Measurements from ENCODE around the gene FHDC1.

FHDC1 gene

DNA sequence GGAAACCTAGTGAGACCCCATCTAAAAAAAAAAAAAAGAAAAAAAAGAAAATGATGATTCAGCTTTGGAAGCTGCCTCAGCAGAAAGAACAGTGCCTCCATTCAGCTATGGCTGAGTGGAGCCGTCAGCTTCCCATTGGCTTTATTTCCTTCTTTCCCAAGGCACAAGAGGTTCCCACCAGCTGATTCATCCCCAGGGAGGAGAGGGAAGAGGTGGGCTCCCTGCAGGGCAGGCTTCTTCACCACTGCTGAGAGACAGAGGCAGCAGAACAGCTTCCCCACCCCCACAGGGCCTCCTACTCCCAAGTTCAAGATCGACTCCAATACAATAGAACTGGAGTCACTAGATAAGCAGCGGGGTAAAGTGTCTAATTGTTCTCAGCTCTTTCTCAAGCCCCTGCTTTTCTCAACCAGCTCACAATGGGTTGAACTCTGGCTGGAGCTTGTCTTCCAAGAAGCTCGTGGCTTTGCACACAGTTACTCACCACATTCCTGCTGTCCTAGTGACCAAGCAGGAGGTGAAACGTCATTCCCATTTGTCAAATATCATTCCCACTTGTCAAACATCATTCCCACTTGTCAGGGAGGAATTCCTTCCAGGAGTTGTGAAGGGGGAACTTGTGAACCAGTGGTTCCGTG lies 47.8 kb downstream of the FHDC1 start:
- DNase-seq (ENCODE audit: low spot score) (no peak), ATAC-seq (ENCODE audit: low read depth) (peak; percentile 60)
- TF ChIP-seq, protein P1, sequence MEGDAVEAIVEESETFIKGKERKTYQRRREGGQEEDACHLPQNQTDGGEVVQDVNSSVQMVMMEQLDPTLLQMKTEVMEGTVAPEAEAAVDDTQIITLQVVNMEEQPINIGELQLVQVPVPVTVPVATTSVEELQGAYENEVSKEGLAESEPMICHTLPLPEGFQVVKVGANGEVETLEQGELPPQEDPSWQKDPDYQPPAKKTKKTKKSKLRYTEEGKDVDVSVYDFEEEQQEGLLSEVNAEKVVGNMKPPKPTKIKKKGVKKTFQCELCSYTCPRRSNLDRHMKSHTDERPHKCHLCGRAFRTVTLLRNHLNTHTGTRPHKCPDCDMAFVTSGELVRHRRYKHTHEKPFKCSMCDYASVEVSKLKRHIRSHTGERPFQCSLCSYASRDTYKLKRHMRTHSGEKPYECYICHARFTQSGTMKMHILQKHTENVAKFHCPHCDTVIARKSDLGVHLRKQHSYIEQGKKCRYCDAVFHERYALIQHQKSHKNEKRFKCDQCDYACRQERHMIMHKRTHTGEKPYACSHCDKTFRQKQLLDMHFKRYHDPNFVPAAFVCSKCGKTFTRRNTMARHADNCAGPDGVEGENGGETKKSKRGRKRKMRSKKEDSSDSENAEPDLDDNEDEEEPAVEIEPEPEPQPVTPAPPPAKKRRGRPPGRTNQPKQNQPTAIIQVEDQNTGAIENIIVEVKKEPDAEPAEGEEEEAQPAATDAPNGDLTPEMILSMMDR (IDR thresholded peaks at IDR 0.05; ENCODE audit: poor library complexity, severe bottlenecking): no peak
- Histone ChIP-seq H3K36me3 (ENCODE audit: low read depth) (no peaks in the 10 kb centered on the region), H3K4me1 (ENCODE audit: insufficient read depth, poor library complexity, severe bottlenecking) (peaks cover 43% of the 10 kb centered on the region), H3K9me3 (ENCODE audit: severe bottlenecking) (no peaks in the 10 kb centered on the region), H3K4me3 (ENCODE audit: severe bottlenecking) (no peak overlapping the region), H3K27me3 (ENCODE audit: insufficient read depth, poor library complexity, severe bottlenecking) (no peaks in the 10 kb centered on the region), H3K27ac (ENCODE audit: poor library complexity, severe bottlenecking) (peak overlapping the region; percentile 68)

DNA sequence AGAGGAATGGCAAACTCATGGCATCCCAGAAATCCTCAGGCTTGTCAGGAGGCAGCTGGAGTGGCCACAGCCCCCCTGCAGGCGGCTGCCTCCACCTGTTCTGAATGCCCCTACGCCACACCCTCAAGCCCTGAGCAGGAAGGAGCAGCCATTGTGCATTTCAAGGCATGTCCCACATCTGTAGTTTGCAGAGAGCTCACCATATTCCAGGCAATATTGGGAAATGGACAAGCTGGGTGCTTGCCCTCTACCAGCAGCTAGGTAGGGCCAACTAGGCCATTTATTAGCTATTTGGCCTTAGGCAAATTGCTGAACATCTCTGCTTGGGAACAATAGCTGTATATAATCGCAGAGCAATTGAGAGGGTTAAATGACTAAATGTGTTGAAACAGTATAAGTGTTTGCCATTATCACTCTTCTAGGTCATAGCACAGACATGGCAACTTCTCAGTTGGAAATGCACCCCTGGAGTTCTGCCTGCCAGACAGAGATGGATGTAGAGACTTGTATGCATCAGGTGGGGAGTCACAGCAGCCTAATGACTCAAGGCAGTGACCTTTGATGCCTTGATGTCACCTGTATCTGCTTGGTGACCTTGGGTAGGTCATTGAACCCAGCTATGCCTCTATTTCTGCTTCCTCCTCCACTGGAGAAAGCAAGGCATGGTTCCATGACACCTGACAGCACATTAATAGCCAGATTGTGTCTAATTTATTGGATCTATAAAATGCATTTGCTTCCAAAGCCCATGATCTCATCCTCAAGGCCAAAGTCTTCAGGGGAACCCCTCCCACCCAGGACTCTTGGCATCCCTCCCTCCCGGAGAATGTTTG lies 52.8 kb downstream of the FHDC1 start:
- Histone ChIP-seq H3K9me3 (ENCODE audit: severe bottlenecking) (no peaks in the 10 kb centered on the region), H3K4me3 (ENCODE audit: severe bottlenecking) (no peak overlapping the region), H3K36me3 (ENCODE audit: low read depth) (no peaks in the 10 kb centered on the region), H3K27ac (ENCODE audit: poor library complexity, severe bottlenecking) (no peak overlapping the region), H3K27me3 (ENCODE audit: insufficient read depth, poor library complexity, severe bottlenecking) (no peaks in the 10 kb centered on the region), H3K4me1 (ENCODE audit: insufficient read depth, poor library complexity, severe bottlenecking) (peaks cover 17% of the 10 kb centered on the region)
- DNase-seq (ENCODE audit: low spot score): no peak
- no peak for ATAC-seq (ENCODE audit: low read depth)
- TF ChIP-seq, protein P1 (IDR thresholded peaks at IDR 0.05; ENCODE audit: poor library complexity, severe bottlenecking): no peak

DNA sequence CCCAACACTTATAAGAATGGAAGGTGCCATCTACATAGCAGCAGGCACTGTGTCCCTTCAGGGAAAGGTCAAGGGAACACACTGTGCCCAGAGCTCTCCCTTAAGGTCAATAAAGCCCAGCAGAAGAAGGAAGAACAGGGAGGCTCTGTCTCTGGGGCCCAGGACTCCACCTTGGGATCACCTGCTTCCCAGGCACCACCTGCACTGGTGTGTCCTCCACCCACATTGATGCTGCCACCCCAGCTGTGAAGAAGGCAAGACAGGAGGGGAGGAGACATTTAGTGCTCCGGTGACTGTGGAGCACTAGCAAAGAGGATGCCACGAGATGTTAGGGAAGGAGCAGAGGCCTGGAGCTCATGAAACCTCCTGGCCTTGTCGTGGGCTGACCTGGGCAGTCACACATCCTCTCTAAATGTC lies 53.4 kb downstream of the FHDC1 start:
- DNase-seq (ENCODE audit: low spot score) (no peak), ATAC-seq (ENCODE audit: low read depth) (no peak)
- no peaks in the 10 kb centered on the region for H3K9me3 ChIP-seq (ENCODE audit: severe bottlenecking)
- peaks cover 13% of the 10 kb centered on the region for H3K4me1 ChIP-seq (ENCODE audit: insufficient read depth, poor library complexity, severe bottlenecking)
- TF ChIP-seq, protein P1 (IDR thresholded peaks at IDR 0.05; ENCODE audit: poor library complexity, severe bottlenecking): no peak
- no peaks in the 10 kb centered on the region for H3K27me3 ChIP-seq (ENCODE audit: insufficient read depth, poor library complexity, severe bottlenecking)
- H3K36me3 ChIP-seq (ENCODE audit: low read depth): no peaks in the 10 kb centered on the region
- no peak overlapping the region for H3K27ac ChIP-seq (ENCODE audit: poor library complexity, severe bottlenecking)
- no peak overlapping the region for H3K4me3 ChIP-seq (ENCODE audit: severe bottlenecking)

DNA sequence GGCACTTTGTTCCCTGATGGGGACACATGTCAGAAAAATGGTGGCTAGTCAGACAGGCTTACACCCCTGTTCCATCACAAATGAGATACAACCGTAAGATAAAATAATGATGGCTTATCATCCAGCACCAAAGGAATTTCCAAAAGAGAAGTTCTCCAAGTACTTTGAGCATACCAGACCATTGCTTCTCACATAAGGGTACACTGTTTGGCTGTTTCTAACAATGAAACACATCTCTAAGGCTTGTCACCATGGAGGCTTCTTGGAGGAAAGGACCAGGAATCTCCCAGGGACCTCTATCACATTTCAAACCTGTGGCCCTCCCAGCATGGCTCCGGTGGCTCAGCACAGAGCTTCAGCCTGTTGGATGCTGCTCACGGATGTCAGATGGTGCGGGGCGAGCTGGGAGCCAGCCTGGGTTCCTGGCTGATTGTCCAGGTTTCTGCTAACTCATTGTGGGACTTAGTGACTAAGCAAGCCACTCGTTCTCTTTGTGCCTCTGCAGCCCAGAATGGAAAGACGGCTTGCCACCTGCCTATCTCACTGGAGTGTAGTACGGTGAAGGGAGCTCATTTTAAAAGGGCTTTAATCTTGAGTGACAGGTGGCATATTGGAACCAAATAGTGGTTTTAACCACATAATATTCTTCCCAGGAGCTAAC lies 54.5 kb downstream of the FHDC1 start:
- TF ChIP-seq, protein P1 (IDR thresholded peaks at IDR 0.05; ENCODE audit: poor library complexity, severe bottlenecking): no peak
- peaks cover 13% of the 10 kb centered on the region for H3K4me1 ChIP-seq (ENCODE audit: insufficient read depth, poor library complexity, severe bottlenecking)
- ATAC-seq (ENCODE audit: low read depth) (no peak), DNase-seq (ENCODE audit: low spot score) (no peak)
- H3K27me3 ChIP-seq (ENCODE audit: insufficient read depth, poor library complexity, severe bottlenecking): no peaks in the 10 kb centered on the region
- no peaks in the 10 kb centered on the region for H3K9me3 ChIP-seq (ENCODE audit: severe bottlenecking)
- H3K4me3 ChIP-seq (ENCODE audit: severe bottlenecking): no peak overlapping the region
- no peaks in the 10 kb centered on the region for H3K36me3 ChIP-seq (ENCODE audit: low read depth)
- no peak overlapping the region for H3K27ac ChIP-seq (ENCODE audit: poor library complexity, severe bottlenecking)

Data from RWPE2 (cell line).